GM18505 (cell line): ENCODE measurements around the gene SCAMP2.

Source experiments
- ATAC-seq: cut with Tn5 transposase; IDR thresholded peaks from one replicate; pipeline ENCODE4 v1.9.1; 2021; ENCODE audit not compliant: unreplicated experiment
- POLR2A ChIP-seq: IDR thresholded peaks from 4 replicates; pipeline ENCODE4 v1.6.1; 2011; ENCODE audit warnings: borderline replicate concordance; ENCODE audit not compliant: insufficient read depth, insufficient read length; ENCODE audit errors: extremely low read depth

The SCAMP2 gene

GRCh38 chr15:74864296-74864695 lies 8.9 kb downstream of the SCAMP2 start:
- no peak for ATAC-seq
- TF ChIP-seq POLR2A, result no peak

- ATAC-seq, result no peak
- TF ChIP-seq POLR2A, result no peak
Observed at GRCh38 chr15:74863239-74864056, 9.7 kb downstream of the SCAMP2 start.

GRCh38 chr15:74858369-74858740 lies 14.8 kb downstream of the SCAMP2 start:
- no peak for ATAC-seq
- TF ChIP-seq POLR2A, result no peak

GRCh38 chr15:74857671-74858368 lies 15.3 kb downstream of the SCAMP2 start:
- no peak for ATAC-seq
- no peak for TF ChIP-seq POLR2A

GRCh38 chr15:74857082-74857655 lies 16.0 kb downstream of the SCAMP2 start:
- no peak for TF ChIP-seq POLR2A
- peak; percentile 56 for ATAC-seq

GRCh38 chr15:74856537-74856936 lies 16.6 kb downstream of the SCAMP2 start:
- ATAC-seq, result no peak
- no peak for TF ChIP-seq POLR2A

- ATAC-seq, result no peak
- no peak for TF ChIP-seq POLR2A
Observed at GRCh38 chr15:74855857-74856256, 17.3 kb downstream of the SCAMP2 start.

GRCh38 chr15:74854453-74855022 lies 18.6 kb downstream of the SCAMP2 start:
- ATAC-seq, result no peak
- no peak for TF ChIP-seq POLR2A

GRCh38 chr15:74851960-74852359 lies 21.2 kb downstream of the SCAMP2 start:
- no peak for TF ChIP-seq POLR2A
- ATAC-seq, result no peak

- ATAC-seq, result no peak
Observed at GRCh38 chr15:74850393-74850792, 22.8 kb downstream of the SCAMP2 start.

GRCh38 chr15:74847432-74847831 lies 25.7 kb downstream of the SCAMP2 start:
- no peak for ATAC-seq
- TF ChIP-seq POLR2A, result no peak

More at GRCh38 chr15:74850393-74850792, 22.8 kb downstream of the SCAMP2 start:
- no peak for TF ChIP-seq POLR2A

- no peak for ATAC-seq
Observed at GRCh38 chr15:74845581-74845980, 27.6 kb downstream of the SCAMP2 start.

GRCh38 chr15:74845208-74845568 lies 28.0 kb downstream of the SCAMP2 start:
- no peak for ATAC-seq
- no peak for TF ChIP-seq POLR2A

More at GRCh38 chr15:74845581-74845980, 27.6 kb downstream of the SCAMP2 start:
- no peak for TF ChIP-seq POLR2A

GRCh38 chr15:74844319-74845207 lies 28.6 kb downstream of the SCAMP2 start:
- no peak for ATAC-seq
- no peak for TF ChIP-seq POLR2A
